ENCODE data around the gene ANAPC16. TPM values are rescaled to one million over a fixed set of nuclear protein-coding genes. Genes with fewer than 3 reads are reported as not detected.

Gene ANAPC16
- total RNA-seq, 2 experiments from 2014 or later, result 94.6 to 101 TPM

DNA sequence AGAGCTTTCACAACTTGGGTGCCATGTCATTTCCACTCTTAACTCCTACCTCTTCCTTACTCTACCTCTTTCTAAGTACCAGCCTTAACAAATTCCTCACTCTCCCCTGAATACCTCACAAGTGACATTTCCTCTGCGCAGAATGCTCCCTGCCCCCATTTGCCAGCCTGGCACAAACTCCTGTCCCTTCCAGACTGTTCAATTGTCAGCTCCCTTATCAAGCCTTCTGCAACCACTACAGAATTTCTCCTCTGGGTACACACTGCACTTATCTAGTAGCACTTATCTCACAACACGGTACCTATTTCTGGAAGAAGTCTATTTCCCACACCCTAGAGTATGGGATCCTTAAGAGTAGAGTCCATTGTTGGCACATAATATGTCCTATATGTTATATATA lies 39.1 kb upstream of the ANAPC16 start:
- H3K27ac Mint-ChIP-seq, result no peak overlapping the region
- no peaks in the 10 kb centered on the region for H3K9me3 Mint-ChIP-seq
- TF ChIP-seq, protein P1, sequence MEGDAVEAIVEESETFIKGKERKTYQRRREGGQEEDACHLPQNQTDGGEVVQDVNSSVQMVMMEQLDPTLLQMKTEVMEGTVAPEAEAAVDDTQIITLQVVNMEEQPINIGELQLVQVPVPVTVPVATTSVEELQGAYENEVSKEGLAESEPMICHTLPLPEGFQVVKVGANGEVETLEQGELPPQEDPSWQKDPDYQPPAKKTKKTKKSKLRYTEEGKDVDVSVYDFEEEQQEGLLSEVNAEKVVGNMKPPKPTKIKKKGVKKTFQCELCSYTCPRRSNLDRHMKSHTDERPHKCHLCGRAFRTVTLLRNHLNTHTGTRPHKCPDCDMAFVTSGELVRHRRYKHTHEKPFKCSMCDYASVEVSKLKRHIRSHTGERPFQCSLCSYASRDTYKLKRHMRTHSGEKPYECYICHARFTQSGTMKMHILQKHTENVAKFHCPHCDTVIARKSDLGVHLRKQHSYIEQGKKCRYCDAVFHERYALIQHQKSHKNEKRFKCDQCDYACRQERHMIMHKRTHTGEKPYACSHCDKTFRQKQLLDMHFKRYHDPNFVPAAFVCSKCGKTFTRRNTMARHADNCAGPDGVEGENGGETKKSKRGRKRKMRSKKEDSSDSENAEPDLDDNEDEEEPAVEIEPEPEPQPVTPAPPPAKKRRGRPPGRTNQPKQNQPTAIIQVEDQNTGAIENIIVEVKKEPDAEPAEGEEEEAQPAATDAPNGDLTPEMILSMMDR (IDR thresholded peaks at IDR 0.05), result no peak
- H3K4me1 Mint-ChIP-seq (ENCODE audit: low read depth), result peaks cover 6% of the 10 kb centered on the region
- H3K36me3 Mint-ChIP-seq (ENCODE audit: low read depth), result peaks cover 11% of the 10 kb centered on the region
- no peak overlapping the region for H3K4me3 Mint-ChIP-seq
- ChIA-PET CTCF (interaction anchor here (2.1 kb wide), 1 partner anchor 11 kb away, joined by 9 read pairs; no protein-coding TSS in a partner anchor), POLR2A (no interaction called here)
- no peak for ATAC-seq
- no peaks in the 10 kb centered on the region for H3K27me3 Mint-ChIP-seq
- intact Hi-C loops (cut with micrococcal nuclease), result no loop called here
- DNase-seq, result no peak

DNA sequence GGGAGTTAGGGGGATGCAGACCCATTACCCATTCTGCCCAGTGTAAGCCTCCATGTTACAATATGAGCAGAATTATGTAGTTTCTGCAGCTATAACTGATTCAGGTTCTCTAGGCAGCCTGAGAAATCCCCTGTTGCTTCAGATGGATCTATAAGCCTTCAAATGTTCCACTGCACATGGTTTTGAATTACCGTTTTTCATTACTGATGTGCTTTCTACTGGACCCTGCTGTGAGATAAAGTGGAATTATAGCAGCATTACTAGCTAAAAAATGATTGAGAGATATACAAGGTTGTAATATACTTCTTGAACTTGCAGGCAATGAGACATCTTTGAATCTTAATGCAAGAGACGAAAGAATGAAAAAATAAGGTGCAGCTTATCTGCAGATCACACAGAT lies 38.4 kb upstream of the ANAPC16 start:
- Mint-ChIP-seq H3K27ac (no peak overlapping the region), H3K27me3 (no peaks in the 10 kb centered on the region), H3K9me3 (no peaks in the 10 kb centered on the region), H3K4me3 (no peak overlapping the region), H3K36me3 (ENCODE audit: low read depth) (peaks cover 17% of the 10 kb centered on the region), H3K4me1 (ENCODE audit: low read depth) (peaks cover 5% of the 10 kb centered on the region)
- ATAC-seq (no peak), DNase-seq (no peak)
- intact Hi-C loops (cut with micrococcal nuclease), result no loop called here
- TF ChIP-seq, protein P1 (IDR thresholded peaks at IDR 0.05), result no peak
- CTCF ChIA-PET, result interaction anchor here (1.4 to 2.1 kb wide), 2 partner anchors 12 to 17 kb away, joined by 3 to 9 read pairs; no protein-coding TSS in a partner anchor
- POLR2A ChIA-PET, result no interaction called here

DNA sequence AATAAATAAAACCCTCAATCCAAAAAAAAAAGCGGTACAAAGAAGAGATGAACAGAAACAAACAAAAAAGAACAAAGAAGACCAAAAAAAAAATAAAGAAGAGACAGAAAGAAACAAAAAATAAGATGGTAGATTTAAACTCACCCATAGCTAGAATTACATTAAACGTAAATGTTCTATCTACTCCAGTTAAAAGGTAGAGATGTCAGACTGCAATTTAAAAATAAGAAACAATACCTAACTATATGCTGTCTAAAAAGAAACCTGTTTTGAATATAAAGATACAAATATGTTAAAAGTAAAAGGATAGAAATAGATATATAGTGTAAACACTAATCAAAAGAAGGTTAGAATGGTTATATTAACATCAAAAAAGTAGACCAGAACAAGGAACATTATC lies 31.7 kb upstream of the ANAPC16 start:
- H3K27ac Mint-ChIP-seq, result no peak overlapping the region
- peaks cover 39% of the 10 kb centered on the region for H3K36me3 Mint-ChIP-seq (ENCODE audit: low read depth)
- intact Hi-C loops (cut with micrococcal nuclease), result no loop called here

DNA sequence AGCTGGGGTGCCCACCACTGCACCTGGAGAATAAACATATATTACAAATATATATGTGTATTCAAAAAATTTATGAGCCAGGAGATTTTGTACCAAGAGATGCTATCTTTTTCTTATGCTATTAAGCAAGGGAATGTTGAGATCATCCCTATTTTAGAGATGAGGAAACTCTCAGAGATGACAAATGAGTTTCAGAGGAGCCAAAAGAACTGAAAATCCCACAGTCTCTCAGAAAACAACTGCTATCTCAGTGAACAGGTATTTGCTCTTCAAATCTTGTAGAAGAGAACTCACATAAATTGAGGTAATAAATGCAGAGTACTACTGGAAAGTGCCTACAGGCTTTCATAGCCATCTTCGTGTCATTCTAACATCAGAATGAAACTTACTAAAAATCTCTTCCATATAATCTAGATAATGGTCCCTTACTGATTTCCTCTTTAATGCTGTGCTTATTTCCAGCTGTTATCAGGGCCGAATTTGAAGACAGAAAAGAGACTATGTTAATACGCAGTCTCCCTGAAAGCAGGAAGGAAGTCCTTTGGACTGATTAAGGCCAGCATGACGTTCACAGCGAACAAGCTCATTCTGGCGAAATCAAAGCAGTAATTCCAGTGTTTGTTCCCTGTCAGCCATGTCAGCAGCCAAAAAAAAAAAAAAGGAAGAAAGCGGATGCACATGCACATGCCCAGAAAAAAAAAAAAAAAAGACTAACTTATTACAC lies 29.4 kb upstream of the ANAPC16 start:
- TF ChIP-seq, protein P1 (IDR thresholded peaks at IDR 0.05), result no peak
- ChIA-PET POLR2A (no interaction called here), CTCF (interaction anchor here (0.6 kb wide), 1 partner anchor 92 kb away, joined by 3 read pairs; no protein-coding TSS in a partner anchor)
- peaks cover 38% of the 10 kb centered on the region for H3K36me3 Mint-ChIP-seq (ENCODE audit: low read depth)
- H3K9me3 Mint-ChIP-seq, result no peaks in the 10 kb centered on the region
- intact Hi-C loops (cut with micrococcal nuclease), result no loop called here
- ATAC-seq, result no peak
- H3K27ac Mint-ChIP-seq, result no peak overlapping the region
- H3K27me3 Mint-ChIP-seq, result no peaks in the 10 kb centered on the region
- DNase-seq, result no peak
- peaks cover 5% of the 10 kb centered on the region for H3K4me1 Mint-ChIP-seq (ENCODE audit: low read depth)
- no peak overlapping the region for H3K4me3 Mint-ChIP-seq

More for the DNA sequence above, 31.7 kb upstream of the ANAPC16 start:
- H3K9me3 Mint-ChIP-seq, result no peaks in the 10 kb centered on the region
- ChIA-PET POLR2A (no interaction called here), CTCF (interaction anchor here (0.7 to 1.5 kb wide), 2 partner anchors 10 to 1762 kb away, joined by 3 to 5 read pairs; no protein-coding TSS in a partner anchor)
- TF ChIP-seq, protein P1 (IDR thresholded peaks at IDR 0.05), result no peak
- no peak overlapping the region for H3K4me3 Mint-ChIP-seq
- no peak for DNase-seq
- no peaks in the 10 kb centered on the region for H3K27me3 Mint-ChIP-seq
- ATAC-seq, result no peak
- peaks cover 5% of the 10 kb centered on the region for H3K4me1 Mint-ChIP-seq (ENCODE audit: low read depth)

- DNase-seq (no peak), ATAC-seq (no peak)
- no peak overlapping the region for H3K4me3 Mint-ChIP-seq
- H3K27ac Mint-ChIP-seq, result no peak overlapping the region
- ChIA-PET CTCF (no interaction called here), POLR2A (no interaction called here)
- intact Hi-C loops (cut with micrococcal nuclease), result no loop called here
- H3K27me3 Mint-ChIP-seq, result no peaks in the 10 kb centered on the region
- TF ChIP-seq, protein P1 (IDR thresholded peaks at IDR 0.05), result no peak
- no peaks in the 10 kb centered on the region for H3K9me3 Mint-ChIP-seq
- peaks cover 38% of the 10 kb centered on the region for H3K36me3 Mint-ChIP-seq (ENCODE audit: low read depth)
- H3K4me1 Mint-ChIP-seq (ENCODE audit: low read depth), result peaks cover 5% of the 10 kb centered on the region
Measured at GRCh38 chr10:72186982-72187330, 28.9 kb upstream of the ANAPC16 start.

All from activated CD8-positive, alpha-beta T cell treated with anti-CD3 and anti-CD28 coated beads for 36 hours (primary cell).